GM23338 (cell line): ENCODE data around the gene ADAD2. TPM values are rescaled to one million over a fixed set of nuclear protein-coding genes. Genes with fewer than 3 reads are reported as not detected.
A peak's percentile ranks its signal among the peaks of the same experiment; 100 is the strongest.

Experiments used
- ATAC-seq: fragments of 200-7000 bp; cut with Tn5 transposase; 3 replicates; pipeline ENCODE4 v1.9.1; 2020
- DNase-seq: peaks from one replicate; pipeline ENCODE4 v3.0.0-alpha.2; 2015; ENCODE audit warnings: low spot score
- H2AFZ ChIP-seq: fragments of 200-600 bp; sonication (generic); 2 replicates; pipeline ENCODE4 v1.8.0; 2016; ENCODE audit warnings: antibody characterized with exemption, mild to moderate bottlenecking, moderate library complexity
- H3F3A ChIP-seq: fragments of 200-600 bp; sonication (generic); replicated peaks from 2 replicates; pipeline ENCODE4 v1.8.0; 2017; ENCODE audit warnings: antibody characterized with exemption, mixed run types, low read depth
- H3K27ac ChIP-seq: fragments of 200-600 bp; sonication (generic); 2 replicates; pipeline ENCODE4 v1.6.1; 2016; ENCODE audit warnings: low read depth
- H3K27me3 ChIP-seq: fragments of 200-600 bp; sonication (generic); 2 replicates; pipeline ENCODE4 v1.8.0; 2016; ENCODE audit warnings: mild to moderate bottlenecking, mixed run types, moderate library complexity; ENCODE audit not compliant: insufficient read depth
- H3K36me3 ChIP-seq: fragments of 200-600 bp; sonication (generic); 2 replicates; pipeline ENCODE4 v1.8.0; 2016; ENCODE audit warnings: mild to moderate bottlenecking; ENCODE audit not compliant: insufficient read depth
- H3K4me1 ChIP-seq: fragments of 200-600 bp; sonication (generic); 2 replicates; pipeline ENCODE4 v1.8.0; 2016; ENCODE audit warnings: mild to moderate bottlenecking, moderate library complexity; ENCODE audit not compliant: insufficient read depth
- H3K4me2 ChIP-seq: fragments of 200-600 bp; sonication (generic); 2 replicates; pipeline ENCODE4 v1.7.1; 2017; ENCODE audit warnings: mixed run types
- H3K4me3 ChIP-seq: fragments of 200-600 bp; sonication (generic); 2 replicates; pipeline ENCODE4 v1.6.1; 2016; ENCODE audit warnings: mixed run types
- H3K79me2 ChIP-seq: fragments of 200-600 bp; sonication (generic); replicated peaks from 2 replicates; pipeline ENCODE4 v1.8.0; 2017; ENCODE audit warnings: mild to moderate bottlenecking; ENCODE audit not compliant: insufficient read depth
- H3K9me2 ChIP-seq: fragments of 200-600 bp; sonication (generic); 2 replicates; pipeline ENCODE4 v1.8.0; 2017; ENCODE audit not compliant: insufficient read depth
- H4K20me1 ChIP-seq: fragments of 200-600 bp; sonication (generic); replicated peaks from 2 replicates; pipeline ENCODE4 v1.8.0; 2017; ENCODE audit warnings: mild to moderate bottlenecking; ENCODE audit not compliant: insufficient read depth
- H3K27ac Mint-ChIP-seq: 2 replicates; pipeline ENCODE4 v1.8.0; 2020; ENCODE audit warnings: inconsistent platforms, mild to moderate bottlenecking, moderate library complexity, mixed read lengths
- H3K27me3 Mint-ChIP-seq: 3 replicates; pipeline ENCODE4 v1.8.0; 2022; ENCODE audit warnings: low read depth, mild to moderate bottlenecking, moderate library complexity, mixed read lengths, inconsistent platforms; ENCODE audit not compliant: insufficient read depth, poor library complexity
- H3K36me3 Mint-ChIP-seq: 3 replicates; pipeline ENCODE4 v1.8.0; 2021; ENCODE audit warnings: low read depth, mild to moderate bottlenecking, inconsistent platforms, moderate library complexity, mixed read lengths
- H3K4me1 Mint-ChIP-seq: 3 replicates; pipeline ENCODE4 v1.8.0; 2020; ENCODE audit warnings: mild to moderate bottlenecking, inconsistent platforms, mixed read lengths
- H3K4me3 Mint-ChIP-seq: 3 replicates; pipeline ENCODE4 v1.8.0; 2021; ENCODE audit warnings: moderate library complexity, mild to moderate bottlenecking, inconsistent platforms, mixed read lengths
- H3K9me3 Mint-ChIP-seq: 3 replicates; pipeline ENCODE4 v1.8.0; 2020; ENCODE audit warnings: moderate library complexity, mild to moderate bottlenecking, inconsistent platforms, mixed read lengths
- CREB1 ChIP-seq: fragments of 250-450 bp; sonication (Bioruptor Pico); IDR thresholded peaks from 2 replicates; pipeline ENCODE4 v1.5.0; 2020; ENCODE audit warnings: low read depth, mild to moderate bottlenecking, moderate library complexity
- ETS1 ChIP-seq: IDR thresholded peaks from 2 replicates; pipeline ENCODE4 v1.6.1; 2016; ENCODE audit warnings: antibody characterized with exemption
- EZH2 ChIP-seq: fragments of 200-600 bp; sonication (generic); IDR thresholded peaks from one replicate; pipeline ENCODE4 v1.8.0; 2017; ENCODE audit warnings: antibody characterized with exemption, mild to moderate bottlenecking, low read depth; ENCODE audit not compliant: unreplicated experiment
- EZH2phosphoT487 ChIP-seq: fragments of 200-600 bp; sonication (generic); IDR thresholded peaks from one replicate; pipeline ENCODE4 v1.8.1; 2018; ENCODE audit warnings: antibody characterized with exemption; ENCODE audit not compliant: unreplicated experiment
- JUNB ChIP-seq: IDR thresholded peaks from one replicate; pipeline ENCODE4 v1.6.1; 2016; ENCODE audit warnings: antibody characterized with exemption; ENCODE audit not compliant: unreplicated experiment
- NANOG ChIP-seq: IDR thresholded peaks from 2 replicates; pipeline ENCODE4 v1.6.1; 2016; ENCODE audit warnings: antibody characterized with exemption, borderline replicate concordance
- POLR2AphosphoS5 ChIP-seq: IDR thresholded peaks from 2 replicates; pipeline ENCODE4 v1.6.1; 2016; ENCODE audit warnings: antibody characterized with exemption, low read depth
- REST ChIP-seq: IDR thresholded peaks from one replicate; pipeline ENCODE4 v1.6.1; 2018; ENCODE audit warnings: antibody characterized with exemption; ENCODE audit not compliant: unreplicated experiment
- STAT1 ChIP-seq: IDR thresholded peaks from one replicate; pipeline ENCODE4 v1.6.1; 2016; ENCODE audit warnings: antibody characterized with exemption; ENCODE audit not compliant: unreplicated experiment
- ZNF114 ChIP-seq: fragments of 250-450 bp; sonication (Bioruptor Pico); IDR thresholded peaks from 2 replicates; pipeline ENCODE4 v1.5.0; 2020; ENCODE audit warnings: mild to moderate bottlenecking, moderate library complexity
- ZNF331 ChIP-seq: fragments of 250-450 bp; sonication (Bioruptor Pico); IDR thresholded peaks from 2 replicates; pipeline ENCODE4 v1.5.0; 2020; ENCODE audit warnings: low read depth, mild to moderate bottlenecking, moderate library complexity
- ZNF462 ChIP-seq: fragments of 250-450 bp; sonication (Bioruptor Pico); IDR thresholded peaks from 2 replicates; pipeline ENCODE4 v1.5.0; 2020; ENCODE audit warnings: mild to moderate bottlenecking, moderate library complexity
- polyA plus RNA-seq: library from polyadenylated mRNA; unstranded; fragments of >200 nt; fragmentation: Nextera tagmentation; extraction: Ambion mirVana; gene quantifications from 2 replicates; pipeline ENCODE4 v1.2.1, GENCODE V29; 2016
- total RNA-seq: library from RNA; depleted of rRNA; stranded (reverse); fragments of >200 nt; shearing (Covaris generic); gene quantifications from 2 replicates; pipeline ENCODE4 v1.2.3, GENCODE V29; 2014

The ADAD2 gene
- total and polyA plus RNA-seq, 2 experiments from 2014 or later: 1.6 to 4.5 TPM

- Mint-ChIP-seq H3K36me3 (no peaks in the 10 kb centered on the region), H3K27ac (no peak overlapping the region), H3K4me1 (peaks cover 22% of the 10 kb centered on the region), H3K9me3 (no peaks in the 10 kb centered on the region), H3K27me3 (peaks cover 14% of the 10 kb centered on the region), H3K4me3 (no peak overlapping the region)
- Histone ChIP-seq H3K27me3 (no peaks in the 10 kb centered on the region), H3K79me2 (no peaks in the 10 kb centered on the region), H3K27ac (no peak overlapping the region), H3K9me2 (no peaks in the 10 kb centered on the region), H3K4me3 (no peak overlapping the region), H3K36me3 (no peaks in the 10 kb centered on the region), H2AFZ (no peak overlapping the region), H3F3A (no peaks in the 10 kb centered on the region), H3K4me2 (no peak overlapping the region), H4K20me1 (no peaks in the 10 kb centered on the region), H3K4me1 (no peaks in the 10 kb centered on the region)
- ATAC-seq (peak; percentile 55), DNase-seq (no peak)
- TF ChIP-seq REST (no peak), STAT1 (no peak), ZNF114 (CRISPR knock-in tag) (no peak), EZH2 (no peak), ZNF331 (no peak), JUNB (no peak), ZNF462 (CRISPR knock-in tag) (no peak), NANOG (no peak), CREB1 (CRISPR knock-in tag) (no peak), ETS1 (no peak), EZH2phosphoT487 (no peak), POLR2AphosphoS5 (no peak)
Measured at GRCh38 chr16:84196727-84197394, 5.9 kb downstream of the ADAD2 start.
